ENCODE data around the gene RFC5. TPM values are rescaled to one million over a fixed set of nuclear protein-coding genes. Genes with fewer than 3 reads are reported as not detected.
A peak's percentile ranks its signal among the peaks of the same experiment; 100 is the strongest.

RFC5 gene
- total and polyA plus RNA-seq, 2 of the 4 experiments (the other 2 are of a cell fraction) = 14.7 to 20.1 TPM

GRCh38 chr12:118035190-118036041, 18.9 kb downstream of the RFC5 start:
- 90% methylated on average over 2 of the region's 9 CpGs; no CpG with 5 or more reads in 1 of the 2 experiments for WGBS, 2 experiments (ENCODE audit: extremely low coverage in 2 of 2, insufficient read length in 1 of 2)
- no peak overlapping the region for H4K5ac ChIP-seq (ENCODE audit: low read depth, low read length)
- POLR2A ChIA-PET (ENCODE audit: unreplicated experiment) = interaction anchor here (0.5 kb wide), 1 partner anchor 334 kb away, joined by 4 read pairs; no protein-coding TSS in a partner anchor
- no peak overlapping the region; the same call in 1 of the 2 replicates for H3K4ac ChIP-seq (ENCODE audit: low read depth, low read length)
- ATAC-seq (ENCODE audit: low read depth) = peak; percentile 33
- no peaks in the 10 kb centered on the region for H3K4me1 ChIP-seq (ENCODE audit: control insufficient read depth, insufficient read depth, low read length)
- no peak overlapping the region for H3K4me3 ChIP-seq (ENCODE audit: insufficient read depth, low read depth, low read length)
- H3K9ac ChIP-seq (ENCODE audit: low read depth, low read length) = no peak overlapping the region
- TF ChIP-seq MAFK (IDR thresholded peaks at IDR 0.05; ENCODE audit: low read depth, low read length) (no peak), MXI1 (IDR thresholded peaks at IDR 0.05; ENCODE audit: borderline replicate concordance, low read depth, low read length) (no peak), CHD1 (IDR thresholded peaks at IDR 0.05; ENCODE audit: low read depth, low read length) (no peak), ELK1 (IDR thresholded peaks at IDR 0.05; ENCODE audit: borderline replicate concordance, low read depth, low read length) (no peak), POLR2A (IDR thresholded peaks at IDR 0.05; ENCODE audit: low read depth, low read length) (no peak), RAD21 (IDR thresholded peaks at IDR 0.05; ENCODE audit: low read length) (no peak), CEBPB (IDR thresholded peaks at IDR 0.05; ENCODE audit: low read depth, low read length) (no peak), RFX5 (IDR thresholded peaks at IDR 0.05; ENCODE audit: low read depth, low read length) (no peak), RCOR1 (IDR thresholded peaks at IDR 0.05; ENCODE audit: insufficient replicate concordance, low read length) (no peak), MAZ (IDR thresholded peaks at IDR 0.05; ENCODE audit: borderline replicate concordance, low read depth, low read length) (no peak), FOS (IDR thresholded peaks at IDR 0.05; ENCODE audit: low read depth, low read length) (no peak)
- peak; percentile 22 for DNase-seq
- no peak overlapping the region for H3K27ac ChIP-seq (ENCODE audit: insufficient read depth, low read length)
- H3K18ac ChIP-seq (ENCODE audit: low read depth, low read length) = no peak overlapping the region
- no peak overlapping the region for H2BK20ac ChIP-seq (ENCODE audit: low read depth, low read length)
- intact Hi-C loops (cut with micrococcal nuclease) = no loop called here
- H2BK120ac ChIP-seq (ENCODE audit: low read depth, low read length) = no peak overlapping the region
- H2AK5ac ChIP-seq (ENCODE audit: low read depth, low read length) = no peak overlapping the region
- H4K20me1 ChIP-seq (ENCODE audit: insufficient read depth, low read length) = peaks cover 10% of the 10 kb centered on the region; the same call in 1 of the 2 replicates
- peaks cover 4% of the 10 kb centered on the region; the same call in 1 of the 2 replicates for H3K9me1 ChIP-seq (ENCODE audit: insufficient read depth, low read length)
- no peak overlapping the region for H3K4me2 ChIP-seq (ENCODE audit: low read depth, low read length)
- peaks cover 9 to 20% of the 10 kb centered on the region in 2 experiments; a peak in 3 of 4 replicates for H3K79me1 ChIP-seq (ENCODE audit: low read depth in 1 of 2, low read length in 2 of 2)
- H2AFZ ChIP-seq (replicated peaks; ENCODE audit: low read length, poor library complexity) = peak overlapping the region; percentile 51
- dilution Hi-C loops (cut with HindIII; ENCODE audit: low sequenced_read_pairs, unreplicated experiment) = no loop called here
- in situ Hi-C loops (cut with MboI; ENCODE audit: low sequenced_read_pairs) = loop anchor here (25.0 kb wide), 1 partner anchor 352 kb away; the partner anchor contains the start of gene SUDS3
- no peak overlapping the region for H2BK15ac ChIP-seq (ENCODE audit: low read depth, low read length)
- no peak overlapping the region for H3K56ac ChIP-seq (ENCODE audit: extremely low read depth, insufficient read depth, low read length)
- H2BK5ac ChIP-seq (ENCODE audit: low read depth, low read length, poor library complexity, severe bottlenecking) = no peak overlapping the region
- no peaks in the 10 kb centered on the region for H3K9me3 ChIP-seq (ENCODE audit: control insufficient read depth, insufficient read depth, low read length)
- CTCF ChIA-PET = interaction anchor here (1.0 to 2.0 kb wide), 3 partner anchors 9 to 160 kb away, joined by 3 to 10 read pairs (median 4); no protein-coding TSS in a partner anchor
- H4K8ac ChIP-seq (ENCODE audit: low read depth in 2 of 2, low read length in 2 of 2) = no peak overlapping the region
- H2AK9ac ChIP-seq (replicated peaks; ENCODE audit: low read depth, low read length, poor library complexity) = peak overlapping the region; percentile 56
- peaks cover 58% of the 10 kb centered on the region for H3K36me3 ChIP-seq (ENCODE audit: control insufficient read depth, insufficient read depth, low read length)
- no peak overlapping the region for H3K14ac ChIP-seq (replicated peaks; ENCODE audit: low read depth, low read length)
- no peaks in the 10 kb centered on the region for H3K27me3 ChIP-seq (ENCODE audit: control insufficient read depth, insufficient read depth, low read length)
- H3K23ac ChIP-seq (ENCODE audit: low read depth, low read length) = no peak overlapping the region
- no TSS peak for BruUV-seq (replicated peaks)
- no peak overlapping the region for H4K91ac ChIP-seq (ENCODE audit: insufficient read depth, low read depth, low read length)
